Activated CD8-positive, alpha-beta T cell treated with anti-CD3 and anti-CD28 coated beads, Interleukin-2, amount 10 ng/mL, durations not matched to agents 7 days and 5 days (primary cell): ENCODE measurements around the gene BPIFB2. TPM values are rescaled to one million over a fixed set of nuclear protein-coding genes. Genes with fewer than 3 reads are reported as not detected.

ENCODE experiments used
- ATAC-seq: fragments of 150-1000 bp; cut with Tn5 transposase; one replicate; pipeline ENCODE4 v1.10.0; 2021; ENCODE audit warnings: moderate library complexity
- CTCF ChIA-PET: fragments of 350-600 bp; sonication (Branson Sonifier 250); formaldehyde crosslinking; loops from one replicate; lab custom pipeline; 2021; ENCODE audit warnings: antibody characterized with exemption; lab: Charles Lee
- POLR2A ChIA-PET: fragments of 350-600 bp; sonication (Branson Sonifier 250); formaldehyde crosslinking; loops from one replicate; lab custom pipeline; 2021; ENCODE audit warnings: antibody characterized with exemption; lab: Charles Lee
- DNase-seq: peaks from one replicate; pipeline ENCODE4 v3.0.0-alpha.2; 2020
- H3K27ac Mint-ChIP-seq: one replicate; pipeline ENCODE4 v1.8.0; 2021; ENCODE audit warnings: mild to moderate bottlenecking, mixed read lengths
- H3K27me3 Mint-ChIP-seq: one replicate; pipeline ENCODE4 v1.8.0; 2021; ENCODE audit warnings: low read depth, mixed read lengths
- H3K36me3 Mint-ChIP-seq: one replicate; pipeline ENCODE4 v1.8.0; 2021; ENCODE audit warnings: low read depth, mixed read lengths
- H3K4me1 Mint-ChIP-seq: one replicate; pipeline ENCODE4 v1.8.0; 2021; ENCODE audit warnings: low read depth, mixed read lengths
- H3K4me3 Mint-ChIP-seq: one replicate; pipeline ENCODE4 v1.8.0; 2021; ENCODE audit warnings: mild to moderate bottlenecking, mixed read lengths
- H3K9me3 Mint-ChIP-seq: one replicate; pipeline ENCODE4 v1.8.0; 2022; ENCODE audit warnings: mixed read lengths; ENCODE audit not compliant: insufficient read depth
- total RNA-seq, 2 experiments: library from RNA; stranded (reverse); gene quantifications; one replicate each; pipeline ENCODE4 v1.2.3, GENCODE V29; 2021

BPIFB2 gene
- total RNA-seq, 2 experiments from 2014 or later, result not detected

- CTCF ChIA-PET, result no interaction called here
- H3K36me3 Mint-ChIP-seq, result no peaks in the 10 kb centered on the region
- H3K4me3 Mint-ChIP-seq, result no peak overlapping the region
- no peaks in the 10 kb centered on the region for H3K9me3 Mint-ChIP-seq
- no peaks in the 10 kb centered on the region for H3K27me3 Mint-ChIP-seq
- no peak overlapping the region for H3K27ac Mint-ChIP-seq
- POLR2A ChIA-PET, result no interaction called here
- H3K4me1 Mint-ChIP-seq, result no peaks in the 10 kb centered on the region
- no peak for ATAC-seq
- DNase-seq, result no peak
These were observed 19.6 kb downstream of the BPIFB2 start for GRCh38 chr20:33026779-33027759.

- no peaks in the 10 kb centered on the region for H3K36me3 Mint-ChIP-seq
- ChIA-PET CTCF (no interaction called here), POLR2A (no interaction called here)
- ATAC-seq, result no peak
- no peaks in the 10 kb centered on the region for H3K27me3 Mint-ChIP-seq
- no peak overlapping the region for H3K27ac Mint-ChIP-seq
- no peak overlapping the region for H3K4me3 Mint-ChIP-seq
- H3K4me1 Mint-ChIP-seq, result no peaks in the 10 kb centered on the region
- no peak for DNase-seq
- no peaks in the 10 kb centered on the region for H3K9me3 Mint-ChIP-seq
These were observed 20.6 kb downstream of the BPIFB2 start for GRCh38 chr20:33027769-33028751.

GRCh38 chr20:33028875-33029274, 21.4 kb downstream of the BPIFB2 start:
- no peaks in the 10 kb centered on the region for H3K9me3 Mint-ChIP-seq
- no peak for ATAC-seq

GRCh38 chr20:33030076-33030475, 22.6 kb downstream of the BPIFB2 start:
- no peak overlapping the region for H3K27ac Mint-ChIP-seq
- H3K27me3 Mint-ChIP-seq, result no peaks in the 10 kb centered on the region
- ATAC-seq (no peak), DNase-seq (no peak)
- H3K9me3 Mint-ChIP-seq, result no peaks in the 10 kb centered on the region
- no peaks in the 10 kb centered on the region for H3K36me3 Mint-ChIP-seq
- H3K4me1 Mint-ChIP-seq, result no peaks in the 10 kb centered on the region
- H3K4me3 Mint-ChIP-seq, result no peak overlapping the region
- POLR2A ChIA-PET, result no interaction called here
- CTCF ChIA-PET, result no interaction called here

More at GRCh38 chr20:33028875-33029274, 21.4 kb downstream of the BPIFB2 start:
- Mint-ChIP-seq H3K27ac (no peak overlapping the region), H3K36me3 (no peaks in the 10 kb centered on the region), H3K4me1 (no peaks in the 10 kb centered on the region), H3K4me3 (no peak overlapping the region), H3K27me3 (no peaks in the 10 kb centered on the region)
- CTCF ChIA-PET, result no interaction called here
- POLR2A ChIA-PET, result no interaction called here
- DNase-seq, result no peak

- Mint-ChIP-seq H3K4me3 (no peak overlapping the region), H3K36me3 (no peaks in the 10 kb centered on the region), H3K27ac (no peak overlapping the region), H3K27me3 (no peaks in the 10 kb centered on the region), H3K4me1 (no peaks in the 10 kb centered on the region), H3K9me3 (no peaks in the 10 kb centered on the region)
- no peak for DNase-seq
- CTCF ChIA-PET, result no interaction called here
- ATAC-seq, result no peak
- POLR2A ChIA-PET, result no interaction called here
These were observed 23.1 kb downstream of the BPIFB2 start for GRCh38 chr20:33030569-33030968.

- Mint-ChIP-seq H3K4me1 (no peaks in the 10 kb centered on the region), H3K27ac (no peak within 1 kb of the TSS)
- CTCF ChIA-PET, result interaction anchor here (1.5 kb wide), 1 partner anchor 95 kb away, joined by 3 read pairs; no protein-coding TSS in a partner anchor
These were observed 24.0 kb downstream of the BPIFB2 start, which contains the start of gene BPIFB6 for GRCh38 chr20:33031531-33031930. Gene BPIFB6, plus strand, starts transcription at chr20:33031648. Its CDS starts 0 bp downstream, at chr20:33031648.

GRCh38 chr20:33032555-33032954, 25.1 kb downstream of the BPIFB2 start:
- no peak for ATAC-seq
- POLR2A ChIA-PET, result no interaction called here

More at GRCh38 chr20:33031531-33031930, 24.0 kb downstream of the BPIFB2 start, which contains the start of gene BPIFB6:
- ATAC-seq (no peak), DNase-seq (no peak)
- POLR2A ChIA-PET, result interaction anchor here (1.2 kb wide), 1 partner anchor 11 kb away, joined by 3 read pairs; no protein-coding TSS in a partner anchor
- no peak within 1 kb of the TSS for H3K4me3 Mint-ChIP-seq
- no peaks in the 10 kb centered on the region for H3K27me3 Mint-ChIP-seq
- H3K9me3 Mint-ChIP-seq, result no peaks in the 10 kb centered on the region
- no peaks in the 10 kb centered on the region for H3K36me3 Mint-ChIP-seq

GRCh38 chr20:33033381-33033780, 25.9 kb downstream of the BPIFB2 start:
- Mint-ChIP-seq H3K9me3 (no peaks in the 10 kb centered on the region), H3K36me3 (no peaks in the 10 kb centered on the region), H3K27me3 (peaks cover 7% of the 10 kb centered on the region), H3K4me3 (no peak overlapping the region), H3K27ac (no peak overlapping the region), H3K4me1 (no peaks in the 10 kb centered on the region)
- ATAC-seq, result no peak
- POLR2A ChIA-PET, result no interaction called here
- CTCF ChIA-PET, result interaction anchor here (0.8 kb wide), 1 partner anchor 43 kb away, joined by 4 read pairs; no protein-coding TSS in a partner anchor
- no peak for DNase-seq

More at GRCh38 chr20:33032555-33032954, 25.1 kb downstream of the BPIFB2 start:
- DNase-seq, result no peak
- CTCF ChIA-PET, result interaction anchor here (0.8 to 1.5 kb wide), 2 partner anchors 44 to 96 kb away, joined by 3 to 4 read pairs; no protein-coding TSS in a partner anchor
- no peak overlapping the region for H3K27ac Mint-ChIP-seq
- H3K27me3 Mint-ChIP-seq, result no peaks in the 10 kb centered on the region
- H3K4me3 Mint-ChIP-seq, result no peak overlapping the region
- H3K4me1 Mint-ChIP-seq, result no peaks in the 10 kb centered on the region
- H3K9me3 Mint-ChIP-seq, result no peaks in the 10 kb centered on the region
- no peaks in the 10 kb centered on the region for H3K36me3 Mint-ChIP-seq

GRCh38 chr20:33034115-33034514, 26.6 kb downstream of the BPIFB2 start:
- Mint-ChIP-seq H3K9me3 (no peaks in the 10 kb centered on the region), H3K27me3 (peaks cover 7% of the 10 kb centered on the region), H3K4me1 (no peaks in the 10 kb centered on the region), H3K27ac (no peak overlapping the region), H3K4me3 (no peak overlapping the region), H3K36me3 (no peaks in the 10 kb centered on the region)
- ChIA-PET POLR2A (no interaction called here), CTCF (interaction anchor here (0.6 kb wide), 1 partner anchor 214 kb away, joined by 4 read pairs; the partner anchor contains the start of gene MAPRE1)
- DNase-seq (no peak), ATAC-seq (no peak)

- Mint-ChIP-seq H3K4me1 (no peaks in the 10 kb centered on the region), H3K27me3 (peaks cover 7% of the 10 kb centered on the region), H3K9me3 (no peaks in the 10 kb centered on the region), H3K27ac (no peak overlapping the region), H3K36me3 (no peaks in the 10 kb centered on the region), H3K4me3 (no peak overlapping the region)
- CTCF ChIA-PET, result interaction anchor here (1.5 kb wide), 1 partner anchor 89 kb away, joined by 3 read pairs; no protein-coding TSS in a partner anchor
- ATAC-seq, result no peak
- DNase-seq, result no peak
- POLR2A ChIA-PET, result no interaction called here
These were observed 27.5 kb downstream of the BPIFB2 start for GRCh38 chr20:33034901-33035492.

- no peaks in the 10 kb centered on the region for H3K9me3 Mint-ChIP-seq
- no peaks in the 10 kb centered on the region for H3K36me3 Mint-ChIP-seq
- no peak for DNase-seq
- no peak for ATAC-seq
- ChIA-PET POLR2A (no interaction called here), CTCF (no interaction called here)
- H3K4me3 Mint-ChIP-seq, result no peak overlapping the region
- no peak overlapping the region for H3K27ac Mint-ChIP-seq
- no peaks in the 10 kb centered on the region for H3K4me1 Mint-ChIP-seq
- peaks cover 7% of the 10 kb centered on the region for H3K27me3 Mint-ChIP-seq
These were observed 30.0 kb downstream of the BPIFB2 start for GRCh38 chr20:33037456-33037855.
